ENCODE results near the gene SYT11.

SYT11 gene

DNA sequence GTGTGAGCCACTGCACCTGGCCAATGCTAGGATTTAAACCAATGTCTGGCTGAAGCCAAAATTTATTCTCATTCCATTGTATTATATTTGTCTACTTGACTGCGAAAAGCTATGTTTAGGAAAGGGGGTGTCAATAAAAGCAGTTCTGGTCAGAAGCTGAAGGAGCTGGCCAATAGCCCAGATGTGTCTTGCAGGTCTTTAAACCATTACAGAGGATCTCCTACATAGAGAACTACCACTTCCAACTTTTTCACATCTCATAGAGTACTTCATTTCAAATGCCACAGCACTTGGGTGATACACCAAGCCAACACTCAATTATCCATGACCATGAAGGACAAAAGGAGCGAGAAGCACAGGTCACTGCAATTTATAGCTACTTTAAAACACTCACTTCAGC, 2.5 kb downstream of the SYT11 start:
- no peak overlapping the region for H3K4me2 ChIP-seq (ENCODE audit: low read depth, low read length)
- H3K4me3 ChIP-seq (ENCODE audit: low read length): no peak overlapping the region
- H3K9me2 ChIP-seq (replicated peaks; ENCODE audit: insufficient read depth, low read length): no peaks in the 10 kb centered on the region
- H3K27ac ChIP-seq (ENCODE audit: low read length): no peak overlapping the region
- peaks cover 24% of the 10 kb centered on the region for H3K27me3 ChIP-seq (replicated peaks; ENCODE audit: insufficient read depth, low read length)
- peaks cover 22% of the 10 kb centered on the region for H3F3A ChIP-seq (ENCODE audit: insufficient read depth, low read length)
- H3K9ac ChIP-seq (ENCODE audit: low read length): no peak overlapping the region
- peaks cover 2% of the 10 kb centered on the region for H3K79me2 ChIP-seq (ENCODE audit: low read length)
- H4K20me1 ChIP-seq (ENCODE audit: insufficient read depth, low read length): no peaks in the 10 kb centered on the region
- no peaks in the 10 kb centered on the region for H3K9me3 ChIP-seq (replicated peaks; ENCODE audit: insufficient read depth, low read length)
- no peak overlapping the region for H2AFZ ChIP-seq (ENCODE audit: low read length)
- H3K4me1 ChIP-seq (ENCODE audit: low read length): peaks cover 18% of the 10 kb centered on the region; the same call in 1 of the 2 replicates
- TF ChIP-seq, protein P1, sequence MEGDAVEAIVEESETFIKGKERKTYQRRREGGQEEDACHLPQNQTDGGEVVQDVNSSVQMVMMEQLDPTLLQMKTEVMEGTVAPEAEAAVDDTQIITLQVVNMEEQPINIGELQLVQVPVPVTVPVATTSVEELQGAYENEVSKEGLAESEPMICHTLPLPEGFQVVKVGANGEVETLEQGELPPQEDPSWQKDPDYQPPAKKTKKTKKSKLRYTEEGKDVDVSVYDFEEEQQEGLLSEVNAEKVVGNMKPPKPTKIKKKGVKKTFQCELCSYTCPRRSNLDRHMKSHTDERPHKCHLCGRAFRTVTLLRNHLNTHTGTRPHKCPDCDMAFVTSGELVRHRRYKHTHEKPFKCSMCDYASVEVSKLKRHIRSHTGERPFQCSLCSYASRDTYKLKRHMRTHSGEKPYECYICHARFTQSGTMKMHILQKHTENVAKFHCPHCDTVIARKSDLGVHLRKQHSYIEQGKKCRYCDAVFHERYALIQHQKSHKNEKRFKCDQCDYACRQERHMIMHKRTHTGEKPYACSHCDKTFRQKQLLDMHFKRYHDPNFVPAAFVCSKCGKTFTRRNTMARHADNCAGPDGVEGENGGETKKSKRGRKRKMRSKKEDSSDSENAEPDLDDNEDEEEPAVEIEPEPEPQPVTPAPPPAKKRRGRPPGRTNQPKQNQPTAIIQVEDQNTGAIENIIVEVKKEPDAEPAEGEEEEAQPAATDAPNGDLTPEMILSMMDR (IDR thresholded peaks at IDR 0.05; ENCODE audit: low read length): no peak
- no peak for TF ChIP-seq EZH2phosphoT487 (IDR thresholded peaks at IDR 0.05; ENCODE audit: low read length)
- H3K36me3 ChIP-seq (replicated peaks; ENCODE audit: insufficient read depth, low read length): no peaks in the 10 kb centered on the region
- no peak for DNase-seq

DNA sequence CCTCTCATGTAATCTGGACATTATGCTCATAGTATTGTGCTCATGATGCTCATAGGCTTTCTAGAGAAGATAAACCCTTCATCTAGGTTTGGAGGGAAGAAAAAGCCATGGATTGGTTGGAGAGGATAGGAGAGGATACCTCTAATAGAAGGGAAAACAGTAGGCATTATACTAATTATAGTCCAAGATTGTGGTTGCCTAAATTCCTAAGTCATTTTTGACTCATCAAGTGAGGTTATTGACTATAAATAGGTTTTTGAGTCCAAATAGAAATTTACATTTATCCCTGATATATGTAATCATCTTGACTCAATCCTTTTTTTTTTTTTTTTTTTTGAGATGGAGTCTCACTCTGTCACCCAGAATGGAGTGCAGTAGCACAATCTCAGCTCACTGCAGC, 5.0 kb downstream of the SYT11 start:
- H3K79me2 ChIP-seq (ENCODE audit: low read length): no peaks in the 10 kb centered on the region
- no peaks in the 10 kb centered on the region for H3K9me2 ChIP-seq (replicated peaks; ENCODE audit: insufficient read depth, low read length)
- no peak overlapping the region for H3K4me3 ChIP-seq (ENCODE audit: low read length)
- no peak overlapping the region for H2AFZ ChIP-seq (ENCODE audit: low read length)
- no peak overlapping the region for H3K9ac ChIP-seq (ENCODE audit: low read length)
- no peak for DNase-seq
- H3F3A ChIP-seq (ENCODE audit: insufficient read depth, low read length): peaks cover 5% of the 10 kb centered on the region
- H3K4me2 ChIP-seq (ENCODE audit: low read depth, low read length): no peak overlapping the region
- TF ChIP-seq EZH2phosphoT487 (IDR thresholded peaks at IDR 0.05; ENCODE audit: low read length): no peak
- TF ChIP-seq, protein P1 (IDR thresholded peaks at IDR 0.05; ENCODE audit: low read length): no peak
- no peak for TF ChIP-seq EZH2 (optimal IDR thresholded peaks at IDR 0.05; ENCODE audit: low read depth, low read length)
- no peaks in the 10 kb centered on the region for H4K20me1 ChIP-seq (ENCODE audit: insufficient read depth, low read length)
- no peaks in the 10 kb centered on the region for H3K36me3 ChIP-seq (replicated peaks; ENCODE audit: insufficient read depth, low read length)
- H3K9me3 ChIP-seq (replicated peaks; ENCODE audit: insufficient read depth, low read length): no peaks in the 10 kb centered on the region
- no peak overlapping the region for H3K27ac ChIP-seq (ENCODE audit: low read length)
- H3K4me1 ChIP-seq (ENCODE audit: low read length): 0 out of 2 replicates have a peak, but pooled peaks cover 8% of the 10 kb centered on the region
- peaks cover 24% of the 10 kb centered on the region for H3K27me3 ChIP-seq (replicated peaks; ENCODE audit: insufficient read depth, low read length)

DNA sequence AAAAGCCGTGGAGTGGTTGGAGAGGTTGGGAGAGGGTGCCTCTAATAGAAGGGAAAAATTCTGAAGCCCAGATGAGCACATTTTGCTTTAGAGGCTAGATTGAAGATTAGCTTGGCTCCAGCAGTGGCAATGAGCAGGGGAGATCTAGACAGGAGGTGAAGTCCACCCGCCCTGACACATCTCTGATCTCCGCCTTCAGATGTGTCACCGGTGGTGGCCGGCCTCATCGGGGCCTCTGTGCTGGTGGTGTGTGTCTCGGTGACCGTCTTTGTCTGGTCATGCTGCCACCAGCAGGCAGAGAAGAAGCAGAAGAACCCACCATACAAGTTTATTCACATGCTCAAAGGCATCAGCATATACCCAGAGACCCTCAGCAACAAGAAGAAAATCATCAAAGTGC, 8.4 kb downstream of the SYT11 start:
- Histone ChIP-seq H3K9me3 (replicated peaks; ENCODE audit: insufficient read depth, low read length) (no peaks in the 10 kb centered on the region), H3K79me2 (ENCODE audit: low read length) (no peaks in the 10 kb centered on the region), H3K36me3 (replicated peaks; ENCODE audit: insufficient read depth, low read length) (no peaks in the 10 kb centered on the region), H3F3A (ENCODE audit: insufficient read depth, low read length) (no peaks in the 10 kb centered on the region), H2AFZ (ENCODE audit: low read length) (no peak overlapping the region), H3K4me2 (ENCODE audit: low read depth, low read length) (no peak overlapping the region), H3K4me1 (ENCODE audit: low read length) (no peaks in the 10 kb centered on the region), H3K9me2 (replicated peaks; ENCODE audit: insufficient read depth, low read length) (no peaks in the 10 kb centered on the region), H3K9ac (ENCODE audit: low read length) (no peak overlapping the region), H3K27ac (ENCODE audit: low read length) (no peak overlapping the region), H3K4me3 (ENCODE audit: low read length) (no peak overlapping the region), H4K20me1 (ENCODE audit: insufficient read depth, low read length) (no peaks in the 10 kb centered on the region), H3K27me3 (replicated peaks; ENCODE audit: insufficient read depth, low read length) (0 out of 2 replicates have a peak, but pooled peaks cover under 1% of the 10 kb centered on the region)
- TF ChIP-seq EZH2 (optimal IDR thresholded peaks at IDR 0.05; ENCODE audit: low read depth, low read length): no peak
- DNase-seq: no peak

DNA sequence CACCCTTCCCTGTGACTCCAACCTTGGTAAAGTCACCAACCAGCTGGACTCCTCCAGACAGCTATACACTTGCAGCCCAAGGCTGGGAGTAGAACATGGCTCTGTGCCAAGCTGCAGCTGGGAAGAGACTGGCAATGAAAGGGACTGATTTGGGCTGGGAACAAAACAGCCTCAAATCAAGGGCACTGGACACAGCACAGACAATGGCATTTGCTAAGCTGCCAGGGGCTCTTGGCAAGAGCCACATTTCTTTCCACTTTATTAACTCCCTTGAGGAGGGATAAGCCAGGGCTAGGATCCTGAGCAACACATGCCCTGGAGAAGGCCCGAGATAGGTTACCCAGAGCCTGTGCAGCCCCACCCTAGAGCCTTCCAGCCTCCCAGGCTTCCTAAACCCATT, 12.0 kb downstream of the SYT11 start:
- Histone ChIP-seq H3K27ac (ENCODE audit: low read length) (no peak overlapping the region), H2AFZ (ENCODE audit: low read length) (no peak overlapping the region), H4K20me1 (ENCODE audit: insufficient read depth, low read length) (no peaks in the 10 kb centered on the region), H3K4me3 (ENCODE audit: low read length) (no peak overlapping the region), H3K36me3 (replicated peaks; ENCODE audit: insufficient read depth, low read length) (no peaks in the 10 kb centered on the region), H3F3A (ENCODE audit: insufficient read depth, low read length) (no peaks in the 10 kb centered on the region), H3K4me1 (ENCODE audit: low read length) (no peaks in the 10 kb centered on the region), H3K9me3 (replicated peaks; ENCODE audit: insufficient read depth, low read length) (no peaks in the 10 kb centered on the region), H3K4me2 (ENCODE audit: low read depth, low read length) (no peak overlapping the region), H3K9ac (ENCODE audit: low read length) (no peak overlapping the region), H3K27me3 (replicated peaks; ENCODE audit: insufficient read depth, low read length) (no peaks in the 10 kb centered on the region), H3K79me2 (ENCODE audit: low read length) (no peaks in the 10 kb centered on the region), H3K9me2 (replicated peaks; ENCODE audit: insufficient read depth, low read length) (no peaks in the 10 kb centered on the region)
- no peak for TF ChIP-seq EZH2 (optimal IDR thresholded peaks at IDR 0.05; ENCODE audit: low read depth, low read length)
- TF ChIP-seq, protein P1 (IDR thresholded peaks at IDR 0.05; ENCODE audit: low read length): no peak
- TF ChIP-seq EZH2phosphoT487 (IDR thresholded peaks at IDR 0.05; ENCODE audit: low read length): no peak
- DNase-seq: no peak
